Effector CD4-positive, alpha-beta T cell (primary cell): Measurements from ENCODE around the gene CRELD2.

ENCODE experiments used
- DNase-seq: peaks from one replicate; pipeline ENCODE4 v3.0.0-alpha.2; 2020

Gene CRELD2

DNA sequence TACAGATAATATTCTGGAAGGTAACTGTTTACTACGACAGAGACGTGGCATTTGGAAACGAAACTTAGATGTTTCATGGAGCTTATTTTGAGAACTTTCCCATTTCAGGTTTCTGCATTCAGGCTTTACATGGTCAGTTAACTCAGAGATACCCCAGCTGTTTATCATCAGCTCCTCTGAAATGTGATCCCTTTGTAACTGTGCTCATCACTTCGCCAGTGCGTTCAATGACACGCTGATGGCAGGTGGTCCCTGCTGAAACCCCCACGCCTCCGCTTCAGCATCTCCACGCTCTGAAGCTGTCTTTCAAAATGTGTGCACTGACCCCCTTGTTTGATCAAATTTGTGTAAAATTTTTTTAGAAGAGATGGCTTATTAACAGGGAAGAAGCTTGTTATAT is 30.7 kb upstream of the CRELD2 start:
- DNase-seq: no peak

GRCh38 chr22:49889071-49889470 is 29.4 kb upstream of the CRELD2 start:
- no peak for DNase-seq

GRCh38 chr22:49892226-49892899 is 26.1 kb upstream of the CRELD2 start:
- DNase-seq: no peak

DNA sequence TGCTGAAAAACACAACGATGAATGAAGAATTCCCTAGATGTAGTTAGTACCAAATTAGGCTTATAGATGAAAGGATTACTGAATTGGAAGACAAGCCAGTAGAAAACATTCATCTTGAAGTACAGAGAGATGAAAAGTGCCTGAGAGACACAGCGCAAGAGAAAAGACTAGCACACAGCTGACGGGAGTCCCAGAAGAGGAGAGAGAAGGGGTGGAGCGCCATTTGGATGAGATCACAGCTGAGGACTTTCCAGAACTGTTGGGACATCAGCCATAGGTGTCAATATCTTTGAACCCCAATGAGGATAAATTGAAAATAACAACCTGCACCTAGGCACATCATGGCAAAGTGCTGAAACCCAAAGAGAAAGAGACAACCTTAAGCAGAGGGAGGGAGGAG is 25.4 kb upstream of the CRELD2 start:
- DNase-seq: no peak

DNA sequence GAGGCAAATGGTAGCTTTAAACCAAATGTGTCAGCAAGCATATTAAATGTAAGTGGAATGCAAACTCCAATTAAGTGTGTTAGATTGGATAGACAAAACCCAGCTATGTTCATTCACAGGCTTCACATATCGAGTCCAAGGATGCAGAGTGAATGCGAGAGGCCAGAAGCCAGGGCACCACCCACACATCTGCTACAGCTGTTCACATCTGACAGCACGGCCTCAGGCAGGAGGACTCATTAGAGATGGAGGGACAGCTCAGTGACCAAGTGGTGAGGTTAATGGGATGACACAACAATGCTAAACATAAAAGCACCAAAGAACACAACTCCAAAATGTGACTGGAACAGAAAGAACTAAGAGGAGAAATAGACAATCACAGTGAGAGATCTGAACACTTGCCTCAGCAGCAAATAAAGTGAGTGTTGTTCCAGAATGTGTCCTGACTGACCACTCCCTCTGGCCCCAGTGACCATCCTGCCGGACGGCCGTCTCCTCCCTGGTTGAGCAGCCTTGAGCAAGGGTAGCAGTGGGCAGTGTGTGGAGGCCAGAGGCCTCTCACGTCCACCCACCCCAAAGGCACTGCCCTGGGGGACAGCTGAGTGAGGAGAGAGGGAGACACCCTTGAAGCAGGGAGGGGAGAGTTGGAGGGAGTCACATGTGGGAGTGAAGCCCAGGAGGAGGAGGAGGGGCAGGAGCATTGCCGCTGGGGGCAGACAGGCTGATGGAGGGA is 23.9 kb upstream of the CRELD2 start:
- DNase-seq: no peak

- DNase-seq: no peak
Measured at GRCh38 chr22:49896201-49896600, 22.2 kb upstream of the CRELD2 start.

DNA sequence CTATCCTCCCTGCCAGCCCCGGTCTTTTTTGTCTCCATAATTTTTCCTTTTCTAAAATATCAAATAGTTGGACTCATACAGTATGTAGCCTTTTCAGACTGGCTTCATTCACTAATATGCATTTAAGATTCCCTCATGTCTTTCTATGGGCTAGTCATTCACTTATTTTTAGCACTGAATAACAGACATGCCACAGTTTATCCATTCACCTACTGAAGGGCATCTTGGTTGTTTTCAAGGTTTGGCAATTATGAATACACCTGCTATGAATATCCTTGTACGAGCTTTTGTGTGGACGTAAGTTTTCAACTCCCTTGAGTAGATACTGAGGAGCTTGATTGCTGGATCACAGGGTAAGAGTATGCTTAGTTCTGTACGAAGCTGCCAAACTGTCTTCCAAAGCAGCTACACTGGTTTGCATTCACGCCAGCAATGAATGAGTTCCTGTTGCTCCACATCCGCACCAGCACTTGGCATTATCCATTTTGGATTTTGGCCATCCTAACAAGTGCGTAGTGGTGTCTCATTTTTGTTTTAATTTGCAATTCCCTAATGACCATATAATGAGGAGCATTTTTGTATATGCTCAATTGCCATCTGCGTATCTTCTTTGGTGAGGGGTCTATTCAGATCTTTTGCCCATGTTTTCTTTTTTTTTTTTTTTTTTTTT is 21.3 kb upstream of the CRELD2 start:
- no peak for DNase-seq

DNA sequence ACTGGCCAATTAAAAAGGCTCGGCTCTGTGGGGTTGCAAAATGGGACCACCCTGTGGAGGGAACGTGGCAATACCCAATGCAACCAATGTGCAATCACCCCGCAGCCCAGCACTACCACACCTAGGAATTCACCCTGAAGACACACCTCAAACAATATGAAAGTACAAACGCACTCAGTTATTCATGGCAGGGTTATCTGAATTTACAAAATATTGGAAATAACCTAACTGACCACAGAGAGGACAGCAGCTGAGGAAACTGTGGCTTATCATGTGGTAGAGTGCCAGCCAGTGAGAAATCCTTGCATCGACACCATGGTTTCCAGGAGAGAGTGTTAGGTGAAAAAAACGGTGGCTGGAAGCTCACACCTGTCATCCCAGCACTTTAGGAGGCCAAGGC is 18.9 kb upstream of the CRELD2 start:
- no peak for DNase-seq

DNA sequence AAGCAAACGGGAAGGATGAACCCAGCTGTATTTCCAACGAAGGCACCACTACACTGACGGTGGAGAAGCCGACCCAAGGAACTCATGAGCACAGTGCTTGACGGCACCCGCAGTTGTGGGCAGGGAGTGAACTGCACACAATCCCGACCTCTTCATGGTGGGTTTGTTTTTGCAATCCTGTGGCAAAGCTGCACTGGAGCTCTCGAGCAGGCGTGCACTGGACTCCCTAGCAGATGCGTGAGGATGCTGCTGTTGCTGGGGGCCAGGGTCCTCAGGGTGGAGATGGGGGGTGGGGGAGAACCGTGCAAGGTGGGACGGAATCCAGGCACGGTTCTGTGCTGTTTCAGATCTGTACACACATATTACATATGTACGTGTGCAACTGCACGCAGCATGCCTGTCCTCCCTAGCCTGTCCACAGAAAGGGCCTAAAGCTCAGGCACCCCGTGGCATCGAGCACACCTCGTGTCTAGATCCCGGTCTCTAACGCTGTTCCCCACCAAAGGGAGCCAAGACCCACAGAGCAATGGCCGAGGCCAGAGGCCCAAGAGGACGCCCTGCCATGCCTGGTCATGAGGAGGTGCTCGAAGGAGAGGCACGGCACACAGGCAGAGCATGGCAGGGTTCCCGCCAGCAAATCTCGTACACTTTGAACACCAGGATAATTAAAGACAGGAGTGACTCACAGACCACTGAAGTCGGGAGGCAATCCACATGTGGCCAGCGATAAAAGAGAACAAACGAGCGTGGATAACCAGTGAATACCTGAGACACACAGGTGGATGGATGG is 17.8 kb upstream of the CRELD2 start:
- DNase-seq: no peak

- DNase-seq: no peak
Measured at GRCh38 chr22:49901457-49901856, 17.0 kb upstream of the CRELD2 start.

DNA sequence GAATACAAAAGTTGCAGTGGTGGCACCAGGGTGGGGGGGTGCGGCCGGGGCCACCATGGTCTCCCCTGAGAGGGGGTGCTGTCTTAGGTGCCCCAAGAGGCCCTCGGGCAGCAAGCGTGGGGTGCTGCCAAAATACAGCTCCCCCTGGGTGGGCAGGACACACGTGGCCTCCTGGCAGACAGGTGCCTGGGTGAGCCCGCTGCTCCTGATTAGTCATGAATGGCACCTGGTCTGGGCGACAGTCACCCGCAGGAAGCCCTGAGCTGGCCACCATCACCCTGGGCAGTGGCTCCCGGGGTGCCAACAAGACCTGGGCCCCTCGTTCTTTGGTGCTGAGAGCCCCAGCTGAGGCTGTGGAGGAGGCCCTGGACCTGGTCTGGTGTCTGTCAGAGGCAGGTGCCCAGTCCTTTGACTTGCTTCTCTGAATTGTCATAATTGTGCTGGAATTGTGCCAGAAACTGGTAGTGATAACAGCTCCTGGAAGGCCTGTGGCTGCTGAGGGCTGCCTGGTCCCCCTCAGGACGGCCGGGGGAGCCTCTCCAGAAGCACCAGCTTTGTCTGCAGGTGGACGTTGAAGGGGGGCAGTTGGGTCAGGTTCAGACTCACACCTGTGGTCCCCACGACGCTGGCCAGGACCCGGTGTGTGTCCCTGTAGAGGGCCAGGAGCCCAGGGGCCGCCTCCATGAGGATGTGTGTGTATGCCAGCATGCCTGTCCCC is 15.0 kb upstream of the CRELD2 start:
- no peak for DNase-seq

GRCh38 chr22:49904040-49904369 is 14.4 kb upstream of the CRELD2 start:
- no peak for DNase-seq

DNA sequence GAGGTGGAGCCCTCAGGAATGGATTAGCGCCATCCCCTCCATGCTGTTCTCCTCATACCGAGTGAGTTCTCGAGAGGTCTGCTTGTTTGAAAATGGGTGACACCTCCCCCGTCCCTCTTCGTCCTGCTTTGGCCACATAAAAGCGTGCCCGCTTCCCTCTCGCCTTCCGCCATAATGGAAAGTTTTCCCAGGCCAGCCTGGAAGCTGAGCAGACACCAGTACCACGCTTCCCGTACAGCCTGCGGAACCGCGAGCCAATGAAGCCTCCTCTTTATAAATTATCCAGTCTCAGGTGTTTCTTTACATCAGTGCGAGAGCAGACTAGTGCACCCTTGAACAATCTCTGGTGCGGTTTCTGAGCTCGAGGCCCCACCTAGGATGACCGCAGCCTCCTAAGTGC is 13.0 kb upstream of the CRELD2 start:
- no peak for DNase-seq

DNA sequence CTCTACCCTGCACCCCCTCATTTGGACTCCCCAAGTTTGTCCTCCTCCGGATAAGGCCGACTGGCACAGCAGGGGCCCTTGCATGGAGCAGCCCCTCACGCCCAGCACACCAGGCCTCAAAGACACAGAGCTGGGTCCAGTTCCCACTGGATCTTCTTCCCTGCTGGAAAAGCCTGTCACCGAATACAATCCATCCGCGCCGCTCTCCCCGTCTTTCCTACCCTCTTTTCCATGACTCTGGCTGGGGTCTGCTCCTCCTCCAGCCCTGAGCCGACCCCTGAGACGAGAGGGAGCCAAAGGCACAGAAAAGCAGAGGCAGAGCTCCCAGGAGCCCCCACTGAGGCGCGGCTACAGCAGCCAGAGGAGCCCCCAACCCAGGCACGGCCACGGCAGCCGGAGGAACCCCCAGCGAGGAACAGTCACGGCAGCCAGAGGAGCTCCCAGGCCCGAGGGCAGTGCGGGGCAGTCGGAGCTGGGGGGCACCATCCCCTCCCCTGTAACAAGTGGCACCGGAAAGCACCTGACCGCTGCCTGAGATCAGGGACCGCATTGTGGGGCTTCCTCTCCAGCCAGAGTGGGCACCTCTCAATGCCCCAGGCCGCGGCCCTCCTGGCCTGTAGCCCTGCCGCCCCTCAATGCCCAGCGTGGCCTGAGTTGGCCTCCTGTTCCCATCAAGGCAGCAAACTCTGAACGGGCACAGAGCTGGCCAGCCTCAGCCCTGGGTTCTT is 12.2 kb upstream of the CRELD2 start:
- DNase-seq: no peak

- no peak for DNase-seq
Measured at GRCh38 chr22:49906799-49907290, 11.6 kb upstream of the CRELD2 start.

- no peak for DNase-seq
Measured at GRCh38 chr22:49907807-49908206, 10.6 kb upstream of the CRELD2 start.

GRCh38 chr22:49909476-49910205 is 8.8 kb upstream of the CRELD2 start:
- DNase-seq: no peak

DNA sequence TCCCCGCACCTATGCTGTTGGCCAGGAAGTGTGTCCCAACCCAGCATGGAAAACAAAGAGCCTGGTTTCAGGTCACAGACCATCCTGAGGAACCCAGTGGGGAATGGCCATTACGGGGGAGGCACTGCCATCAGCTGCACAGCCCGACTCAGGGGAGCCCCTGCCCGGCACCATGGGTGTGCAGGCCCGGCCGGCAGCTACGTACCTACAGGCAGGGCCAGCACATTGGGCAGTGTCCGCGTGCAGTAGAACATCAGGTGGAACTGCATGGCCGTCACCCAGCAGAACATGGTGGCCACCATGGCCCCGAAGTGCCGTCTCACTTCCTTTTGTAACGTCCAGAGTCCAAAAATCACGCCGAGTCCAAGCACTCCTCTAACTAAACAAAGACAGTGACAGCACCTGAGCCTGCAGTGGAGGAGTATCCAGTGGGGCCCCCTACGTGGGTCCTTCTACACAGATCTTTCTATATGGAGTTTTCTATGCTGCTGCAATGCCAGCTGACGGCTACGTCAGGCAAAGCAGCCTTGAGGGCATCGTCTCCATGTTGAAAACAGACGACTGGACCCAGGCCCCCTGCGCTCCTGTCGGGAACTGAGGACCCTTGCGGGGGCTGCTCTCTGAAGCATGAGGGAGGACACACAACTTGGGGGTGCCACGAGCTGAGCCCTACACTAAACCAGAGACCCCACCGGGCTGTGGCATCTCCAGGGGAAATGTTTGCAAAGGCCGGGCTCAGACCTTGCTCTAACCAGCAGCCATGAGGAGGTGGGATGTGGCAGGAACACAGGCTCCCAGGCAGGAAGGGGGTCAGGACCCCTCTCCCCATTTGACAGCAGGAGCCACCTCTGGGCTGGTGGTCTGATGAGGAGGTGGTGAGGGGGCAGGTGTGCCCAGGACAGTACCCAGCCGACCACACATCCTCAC is 7.9 kb upstream of the CRELD2 start:
- no peak for DNase-seq

DNA sequence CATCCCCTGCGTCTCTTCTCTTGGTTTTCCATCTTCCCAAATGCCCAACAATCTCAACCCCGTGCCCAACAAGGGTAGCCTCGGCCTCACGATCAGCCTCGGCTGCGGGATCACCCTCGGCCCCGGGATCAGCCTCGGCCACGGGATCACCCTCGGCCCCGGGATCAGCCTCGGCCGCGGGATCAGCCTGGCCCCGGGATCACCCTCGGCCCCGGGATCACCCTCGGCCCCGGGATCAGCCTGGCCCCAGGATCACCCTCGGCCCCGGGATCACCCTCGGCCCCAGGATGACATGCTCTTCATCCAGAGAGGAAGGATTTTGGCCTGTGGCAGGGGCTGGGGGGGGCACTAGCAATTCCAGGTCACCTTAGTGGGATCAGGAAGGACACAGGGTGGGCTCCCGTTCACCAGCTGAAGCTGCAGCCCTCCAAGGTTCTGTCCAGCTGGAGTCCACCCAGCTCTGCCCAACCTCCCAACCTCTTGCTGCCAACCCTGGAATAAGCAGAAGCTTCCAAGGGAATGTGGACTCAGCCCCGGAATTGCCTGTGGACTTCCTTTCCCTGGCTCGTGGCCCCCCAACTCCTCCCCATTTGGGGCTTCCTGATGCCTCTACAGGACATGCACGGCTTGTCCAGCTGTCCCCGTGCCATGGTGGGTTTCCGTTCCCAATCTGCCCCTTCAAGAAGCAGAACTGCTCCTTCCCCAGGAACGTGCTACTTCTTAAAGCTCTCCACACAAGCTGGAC is 6.4 kb upstream of the CRELD2 start:
- DNase-seq: no peak
